Stimulated activated CD4-positive, alpha-beta T cell treated with anti-CD3 and anti-CD28 coated beads, Interleukin-15, amount 100 ng/mL, for 24 hours (primary cell): ENCODE data around the gene SRRM2.

Source experiments
- DNase-seq: peaks from one replicate; pipeline ENCODE4 v3.0.0-alpha.2; 2020

Gene SRRM2

GRCh38 chr16:2765462-2766404, 13.3 kb downstream of the SRRM2 start:
- no peak for DNase-seq

- no peak for DNase-seq
Measured at GRCh38 chr16:2766430-2767139, 14.1 kb downstream of the SRRM2 start.

GRCh38 chr16:2767140-2767731, 14.8 kb downstream of the SRRM2 start:
- DNase-seq = no peak

GRCh38 chr16:2767891-2768290, 15.5 kb downstream of the SRRM2 start:
- no peak for DNase-seq

GRCh38 chr16:2768403-2769089, 16.1 kb downstream of the SRRM2 start:
- DNase-seq = no peak

GRCh38 chr16:2769100-2769529, 16.7 kb downstream of the SRRM2 start:
- no peak for DNase-seq

- no peak for DNase-seq
Measured at GRCh38 chr16:2769675-2770056, 17.2 kb downstream of the SRRM2 start.

- no peak for DNase-seq
Measured at GRCh38 chr16:2770057-2770951, 17.9 kb downstream of the SRRM2 start.

GRCh38 chr16:2771496-2772402, 19.3 kb downstream of the SRRM2 start:
- DNase-seq = no peak

- no peak for DNase-seq
Measured at GRCh38 chr16:2773188-2773968, 20.9 kb downstream of the SRRM2 start.

GRCh38 chr16:2774161-2774891, 21.9 kb downstream of the SRRM2 start:
- DNase-seq = no peak

- DNase-seq = no peak
Measured at GRCh38 chr16:2775131-2775716, 22.8 kb downstream of the SRRM2 start.

- no peak for DNase-seq
Measured at GRCh38 chr16:2775765-2776499, 23.5 kb downstream of the SRRM2 start.

- DNase-seq = peak; percentile 51
Measured at GRCh38 chr16:2776500-2777139, 24.2 kb downstream of the SRRM2 start.

GRCh38 chr16:2777231-2777902, 24.9 kb downstream of the SRRM2 start, which contains the start of gene ELOB:
TSS of gene ELOB (minus strand) at chr16:2777280. CDS start at chr16:2777239, 41 bp downstream.
- peak; percentile 92 for DNase-seq

- DNase-seq = no peak
Measured at GRCh38 chr16:2777903-2778629, 25.6 kb downstream of the SRRM2 start.
